ENCODE data around the gene GNG11. TPM values are rescaled to one million over a fixed set of nuclear protein-coding genes. Genes with fewer than 3 reads are reported as not detected.

Gene GNG11
- polyA plus RNA-seq, 1 donor (not counting 4 experiments of a cell fraction or from before 2014, with no cell fraction given): 1.0 TPM

DNA sequence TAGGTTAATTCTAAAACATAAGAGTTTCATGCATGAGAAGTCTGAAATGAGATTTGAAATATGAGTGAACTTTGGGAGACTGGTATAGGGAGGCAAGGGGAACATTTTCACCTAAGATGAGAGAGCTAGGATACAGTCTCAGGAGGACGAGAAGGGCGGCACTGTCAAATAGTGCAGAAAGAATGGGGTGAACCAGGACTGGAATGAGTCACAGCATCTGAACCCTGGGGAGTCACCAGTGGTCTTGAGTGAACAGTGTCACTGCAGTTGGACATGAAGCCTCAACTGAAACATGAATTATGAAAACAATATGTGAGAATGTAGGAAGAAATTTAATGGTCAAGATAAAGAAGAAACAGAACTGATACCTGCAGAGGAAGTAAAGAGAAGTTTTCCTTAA, 33.8 kb downstream of the GNG11 start:
- no peaks in the 10 kb centered on the region for H3K27me3 ChIP-seq (ENCODE audit: control insufficient read depth, extremely low read depth, insufficient read depth, low read length)
- H3K4me1 ChIP-seq (ENCODE audit: control insufficient read depth, extremely low read depth, insufficient read depth, low read length): no peaks in the 10 kb centered on the region
- H3K9me3 ChIP-seq (ENCODE audit: control insufficient read depth, low read depth, low read length): no peaks in the 10 kb centered on the region
- DNase-seq (ENCODE audit: low read depth, low spot score): no peak
- H3K36me3 ChIP-seq (ENCODE audit: control insufficient read depth in 2 of 2, extremely low read depth in 1 of 2, insufficient read depth in 2 of 2, low read length in 2 of 2): no peaks in the 10 kb centered on the region
- TF ChIP-seq CTCF (optimal IDR thresholded peaks at IDR 0.05 in 1 of 3, IDR thresholded peaks at IDR 0.05 in 1 of 3, conservative IDR thresholded peaks at IDR 0.05 in 1 of 3; ENCODE audit: extremely low read depth in 1 of 3, insufficient read depth in 2 of 3, low read length in 3 of 3) (no peak), EZH2 (IDR thresholded peaks at IDR 0.05; ENCODE audit: low read length) (no peak)
- H3K9me1 ChIP-seq (ENCODE audit: control insufficient read depth, extremely low read depth, insufficient read depth, low read length): no peaks in the 10 kb centered on the region
- no peak for FAIRE-seq
- no peak overlapping the region for H3K27ac ChIP-seq (ENCODE audit: control insufficient read depth, insufficient read depth, low read length)
- no peak overlapping the region for H3K9ac ChIP-seq (ENCODE audit: control insufficient read depth, extremely low read depth, insufficient read depth, low read length)
- no peak overlapping the region for H3K4me2 ChIP-seq (ENCODE audit: control insufficient read depth, extremely low read depth, insufficient read depth, low read depth, low read length)
- H3K4me3 ChIP-seq (ENCODE audit: control insufficient read depth in 2 of 3, extremely low read depth in 1 of 3, insufficient read depth in 2 of 3, low read depth in 1 of 3, low read length in 3 of 3): no peak overlapping the region
- dilution Hi-C loops (cut with MboI; ENCODE audit: extremely low pct_ligation_motif_present, low sequenced_read_pairs): no loop called here
- H4K20me1 ChIP-seq (ENCODE audit: control insufficient read depth, extremely low read depth, insufficient read depth, low read length): no peaks in the 10 kb centered on the region
- no peak overlapping the region for H2AFZ ChIP-seq (ENCODE audit: control insufficient read depth, low read length)
- no peaks in the 10 kb centered on the region for H3K79me2 ChIP-seq (ENCODE audit: control insufficient read depth, insufficient read depth, low read length)

DNA sequence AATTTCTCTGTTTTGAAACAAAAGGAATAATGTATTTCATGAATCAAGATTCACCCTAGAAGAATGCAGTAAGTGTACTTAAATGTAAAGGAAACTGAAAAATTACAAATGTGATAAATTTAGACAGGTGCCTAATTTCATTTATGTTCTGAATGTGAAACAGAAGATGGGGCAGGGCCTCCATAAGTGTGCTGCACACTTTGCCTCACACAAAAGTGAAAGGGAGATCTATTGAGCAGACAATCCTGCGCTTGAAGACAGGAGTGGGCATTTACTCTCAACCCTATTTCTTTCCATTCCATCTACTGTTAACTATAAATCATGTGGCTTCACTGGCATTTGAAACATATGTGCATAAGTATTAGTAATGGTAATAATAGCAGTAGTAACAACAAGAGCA, 36.2 kb downstream of the GNG11 start:
- DNase-seq (ENCODE audit: low read depth, low spot score) (no peak), FAIRE-seq (no peak)
- no peak overlapping the region for H3K4me3 ChIP-seq (ENCODE audit: control insufficient read depth in 2 of 3, extremely low read depth in 1 of 3, insufficient read depth in 2 of 3, low read depth in 1 of 3, low read length in 3 of 3)
- dilution Hi-C loops (cut with MboI; ENCODE audit: extremely low pct_ligation_motif_present, low sequenced_read_pairs): no loop called here
- H3K79me2 ChIP-seq (ENCODE audit: control insufficient read depth, insufficient read depth, low read length): no peaks in the 10 kb centered on the region
- no peaks in the 10 kb centered on the region for H3K36me3 ChIP-seq (ENCODE audit: control insufficient read depth in 2 of 2, extremely low read depth in 1 of 2, insufficient read depth in 2 of 2, low read length in 2 of 2)
- no peak overlapping the region for H3K27ac ChIP-seq (ENCODE audit: control insufficient read depth, insufficient read depth, low read length)
- no peak overlapping the region for H3K4me2 ChIP-seq (ENCODE audit: control insufficient read depth, extremely low read depth, insufficient read depth, low read depth, low read length)
- H4K20me1 ChIP-seq (ENCODE audit: control insufficient read depth, extremely low read depth, insufficient read depth, low read length): no peaks in the 10 kb centered on the region
- no peak overlapping the region for H2AFZ ChIP-seq (ENCODE audit: control insufficient read depth, low read length)
- no peaks in the 10 kb centered on the region for H3K4me1 ChIP-seq (ENCODE audit: control insufficient read depth, extremely low read depth, insufficient read depth, low read length)
- H3K9ac ChIP-seq (ENCODE audit: control insufficient read depth, extremely low read depth, insufficient read depth, low read length): no peak overlapping the region
- TF ChIP-seq EZH2 (IDR thresholded peaks at IDR 0.05; ENCODE audit: low read length): no peak
- no peak for TF ChIP-seq CTCF (optimal IDR thresholded peaks at IDR 0.05 in 1 of 3, IDR thresholded peaks at IDR 0.05 in 1 of 3, conservative IDR thresholded peaks at IDR 0.05 in 1 of 3; ENCODE audit: extremely low read depth in 1 of 3, insufficient read depth in 2 of 3, low read length in 3 of 3)
- H3K27me3 ChIP-seq (ENCODE audit: control insufficient read depth, extremely low read depth, insufficient read depth, low read length): no peaks in the 10 kb centered on the region
- H3K9me1 ChIP-seq (ENCODE audit: control insufficient read depth, extremely low read depth, insufficient read depth, low read length): no peaks in the 10 kb centered on the region
- H3K9me3 ChIP-seq (ENCODE audit: control insufficient read depth, low read depth, low read length): no peaks in the 10 kb centered on the region

Measured in keratinocyte (primary cell).